HG03558 (cell line): ENCODE data around the gene GALR2.

Experiments used
- ATAC-seq: cut with Tn5 transposase; IDR thresholded peaks from one replicate; pipeline ENCODE4 v1.9.1; 2021; ENCODE audit warnings: moderate number of reproducible peaks; ENCODE audit not compliant: unreplicated experiment; ENCODE audit errors: extremely low read depth

GALR2 gene

DNA sequence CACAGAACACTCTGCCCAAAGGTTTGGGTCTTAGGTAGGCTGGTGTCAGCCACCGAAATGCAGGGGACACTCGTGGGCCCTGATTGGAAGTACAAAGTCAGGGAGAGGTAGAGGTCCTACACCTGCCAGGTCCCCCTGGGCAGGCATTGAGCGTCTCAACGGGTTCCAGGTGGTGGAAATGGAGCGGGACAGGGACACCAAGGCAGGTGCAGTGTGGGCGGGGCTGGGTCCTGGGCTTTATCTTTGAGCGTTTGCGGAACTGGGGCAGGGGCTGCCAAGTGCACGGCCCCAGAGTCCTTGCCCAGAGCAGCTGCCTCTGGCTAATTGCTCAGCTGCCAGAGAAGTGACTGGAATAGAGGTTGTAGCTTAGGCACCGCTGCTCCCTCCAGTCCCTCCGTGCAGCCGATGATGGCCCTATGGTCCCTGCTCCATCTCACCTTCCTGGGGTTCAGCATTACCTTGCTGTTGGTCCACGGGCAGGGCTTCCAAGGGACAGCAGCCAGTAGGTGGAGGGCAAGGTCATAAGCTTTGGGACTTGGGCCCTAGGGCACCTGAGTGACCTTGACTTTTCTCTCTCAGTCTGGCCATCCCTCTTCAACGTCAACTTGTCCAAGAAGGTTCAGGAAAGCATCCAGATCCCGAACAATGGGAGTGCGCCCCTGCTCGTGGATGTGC lies 4.4 kb downstream of the GALR2 start, which contains the start of gene ZACN:
Gene ZACN, plus strand, starts transcription at position 323 of the 675 bp plus-strand sequence. Its CDS starts 83 bp downstream, at position 406.
- no peak for ATAC-seq

DNA sequence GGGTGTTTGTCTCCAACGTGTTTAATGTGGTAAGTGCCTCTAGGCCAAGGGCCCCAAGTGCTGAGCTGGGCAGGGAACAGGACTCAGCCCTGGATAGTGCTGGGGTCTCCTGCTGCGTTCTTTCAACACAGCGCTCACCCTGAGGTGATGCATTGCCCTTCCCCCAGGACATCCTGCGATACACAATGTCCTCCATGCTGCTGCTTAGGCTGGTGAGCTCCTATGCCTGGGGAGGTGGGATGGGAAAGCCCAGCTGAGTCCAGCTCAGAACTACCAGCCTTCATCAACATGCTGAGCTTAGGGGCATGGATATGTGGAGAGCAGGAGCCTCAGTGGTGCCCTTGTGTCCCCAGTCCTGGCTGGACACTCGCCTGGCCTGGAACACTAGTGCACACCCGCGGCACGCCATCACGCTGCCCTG lies 5.0 kb downstream of the GALR2 start:
- ATAC-seq, result no peak

DNA sequence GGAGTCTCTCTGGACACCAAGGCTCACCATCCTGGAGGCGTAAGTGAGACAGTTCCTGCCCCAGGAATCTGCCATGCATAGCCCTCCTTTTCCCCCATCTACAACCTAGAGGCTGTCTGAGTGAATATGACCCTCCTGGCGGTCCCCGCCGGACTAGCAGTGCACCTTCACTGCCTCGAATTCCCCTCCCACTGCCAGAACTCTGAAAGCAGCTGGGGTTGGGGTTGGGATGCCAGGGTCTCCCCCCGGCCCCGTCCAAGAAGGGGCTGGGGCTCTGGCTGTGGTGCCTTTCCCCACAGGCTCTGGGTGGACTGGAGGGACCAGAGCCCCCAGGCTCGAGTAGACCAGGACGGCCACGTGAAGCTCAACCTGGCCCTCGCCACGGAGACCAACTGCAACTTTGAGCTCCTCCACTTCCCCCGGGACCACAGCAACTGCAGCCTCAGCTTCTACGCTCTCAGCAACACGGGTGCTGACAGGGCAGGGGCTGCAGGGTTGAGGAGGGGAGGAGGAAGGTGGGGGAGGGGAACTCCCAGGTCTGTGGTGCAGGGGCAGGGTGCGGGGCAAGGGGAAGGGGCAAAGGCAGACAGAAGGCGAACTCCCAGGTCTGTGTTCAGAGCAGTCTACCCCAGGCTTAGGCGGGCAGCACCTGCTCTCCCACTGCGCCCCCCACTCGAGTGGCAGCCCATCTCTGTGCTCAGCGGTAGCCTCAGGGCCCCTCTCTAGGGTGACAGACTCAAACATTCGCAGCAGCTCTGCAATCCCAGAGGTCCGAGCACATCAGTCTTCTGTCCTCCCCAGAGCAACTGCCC lies 5.6 kb downstream of the GALR2 start:
- ATAC-seq, result no peak

DNA sequence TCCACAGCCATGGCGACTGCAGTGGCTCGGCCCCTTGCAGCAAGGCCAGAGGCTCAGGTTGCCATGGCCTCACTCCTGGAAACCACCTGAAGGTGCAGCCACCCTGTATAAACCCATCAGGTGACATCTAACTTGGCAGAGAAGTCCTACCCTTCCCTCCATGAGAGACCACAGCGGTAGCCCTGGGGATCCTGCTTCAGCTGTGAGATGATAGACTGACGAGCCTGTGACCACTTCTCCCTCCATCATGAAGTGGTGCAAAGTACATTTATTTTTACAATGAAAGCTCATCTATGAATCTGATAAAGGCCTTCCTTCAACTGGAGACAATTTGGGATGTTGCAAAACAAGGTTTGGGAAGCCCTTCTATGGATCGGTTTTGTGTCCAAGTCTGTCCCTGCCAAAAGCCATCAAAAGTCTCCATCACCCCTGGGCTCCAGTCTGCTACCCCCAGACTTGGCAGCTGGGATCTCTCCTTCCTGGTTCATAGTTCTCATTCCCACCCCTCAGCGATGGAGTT lies 6.2 kb downstream of the GALR2 start:
- no peak for ATAC-seq

DNA sequence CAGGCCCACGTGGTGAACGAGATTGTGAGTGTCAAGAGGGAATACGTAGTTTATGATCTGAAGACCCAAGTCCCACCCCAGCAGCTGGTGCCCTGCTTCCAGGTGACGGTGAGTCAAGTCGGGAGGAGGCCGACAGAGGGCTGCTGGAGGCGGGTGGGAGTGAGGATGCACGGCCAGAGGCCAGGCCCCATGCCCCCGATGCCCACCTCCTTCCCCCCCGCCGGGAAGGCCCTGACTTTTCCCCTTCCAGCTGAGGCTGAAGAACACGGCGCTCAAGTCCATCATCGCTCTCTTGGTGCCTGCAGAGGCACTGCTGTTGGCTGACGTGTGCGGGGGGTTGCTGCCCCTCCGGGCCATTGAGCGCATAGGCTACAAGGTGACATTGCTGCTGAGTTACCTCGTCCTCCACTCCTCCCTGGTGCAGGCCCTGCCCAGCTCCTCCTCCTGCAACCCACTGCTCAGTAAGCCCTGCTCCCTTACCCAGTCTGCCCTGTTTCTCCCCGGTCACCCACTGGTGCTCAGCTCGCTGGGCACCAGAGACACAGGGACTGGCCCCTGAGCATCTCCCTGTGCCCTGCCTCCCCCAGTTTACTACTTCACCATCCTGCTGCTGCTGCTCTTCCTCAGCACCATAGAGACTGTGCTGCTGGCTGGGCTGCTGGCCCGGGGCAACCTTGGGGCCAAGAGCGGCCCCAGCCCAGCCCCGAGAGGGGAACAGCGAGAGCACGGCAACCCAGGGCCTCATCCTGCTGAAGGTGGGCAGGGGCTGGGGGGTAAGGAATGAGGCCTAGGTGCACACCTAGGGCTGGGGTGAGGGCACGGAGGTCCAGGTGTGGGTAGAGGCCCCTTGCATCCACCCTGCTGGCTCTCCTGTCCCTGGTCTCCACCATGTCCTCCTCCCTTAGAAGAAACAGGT lies 7.0 kb downstream of the GALR2 start:
- ATAC-seq, result no peak

DNA sequence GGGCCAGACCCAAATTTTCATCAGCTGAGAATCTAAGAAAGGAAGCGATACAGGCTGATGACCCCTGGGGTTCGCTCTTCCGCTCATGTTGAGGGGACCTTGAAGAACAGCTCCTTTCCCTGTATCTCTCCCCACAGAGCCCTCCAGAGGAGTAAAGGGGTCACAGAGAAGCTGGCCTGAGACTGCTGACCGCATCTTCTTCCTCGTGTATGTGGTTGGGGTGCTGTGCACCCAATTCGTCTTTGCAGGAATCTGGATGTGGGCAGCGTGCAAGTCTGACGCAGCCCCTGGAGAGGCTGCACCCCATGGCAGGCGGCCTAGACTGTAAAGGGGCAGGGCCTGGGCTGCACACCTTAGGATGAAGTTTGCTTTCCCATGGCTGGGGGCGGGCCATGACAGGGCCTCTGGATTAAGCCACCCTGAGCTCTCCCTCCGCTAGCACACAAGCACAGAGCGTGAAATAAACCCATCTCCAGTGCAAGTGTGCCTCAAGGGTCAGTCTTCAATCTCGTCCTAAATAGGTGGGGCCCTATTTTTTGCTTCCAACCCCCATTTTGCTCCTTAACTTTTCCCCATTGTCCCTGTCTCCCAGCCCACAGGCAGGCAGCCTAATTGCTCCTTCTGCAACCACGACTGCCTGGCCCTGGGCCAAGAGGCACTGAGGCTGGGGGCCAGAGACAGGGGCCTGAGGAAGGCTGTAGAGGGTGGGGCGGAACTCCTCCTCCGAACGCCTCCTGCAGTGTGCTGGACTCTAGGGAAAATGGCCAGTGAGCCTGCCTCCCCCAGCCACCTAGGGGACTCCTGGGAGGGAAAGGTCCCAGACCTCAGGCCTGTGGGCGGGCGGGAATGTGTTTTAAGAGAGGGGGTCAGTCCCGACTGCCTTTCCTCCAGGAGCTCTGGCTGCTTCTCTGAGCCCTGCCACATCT lies 8.0 kb downstream of the GALR2 start:
- ATAC-seq, result no peak

DNA sequence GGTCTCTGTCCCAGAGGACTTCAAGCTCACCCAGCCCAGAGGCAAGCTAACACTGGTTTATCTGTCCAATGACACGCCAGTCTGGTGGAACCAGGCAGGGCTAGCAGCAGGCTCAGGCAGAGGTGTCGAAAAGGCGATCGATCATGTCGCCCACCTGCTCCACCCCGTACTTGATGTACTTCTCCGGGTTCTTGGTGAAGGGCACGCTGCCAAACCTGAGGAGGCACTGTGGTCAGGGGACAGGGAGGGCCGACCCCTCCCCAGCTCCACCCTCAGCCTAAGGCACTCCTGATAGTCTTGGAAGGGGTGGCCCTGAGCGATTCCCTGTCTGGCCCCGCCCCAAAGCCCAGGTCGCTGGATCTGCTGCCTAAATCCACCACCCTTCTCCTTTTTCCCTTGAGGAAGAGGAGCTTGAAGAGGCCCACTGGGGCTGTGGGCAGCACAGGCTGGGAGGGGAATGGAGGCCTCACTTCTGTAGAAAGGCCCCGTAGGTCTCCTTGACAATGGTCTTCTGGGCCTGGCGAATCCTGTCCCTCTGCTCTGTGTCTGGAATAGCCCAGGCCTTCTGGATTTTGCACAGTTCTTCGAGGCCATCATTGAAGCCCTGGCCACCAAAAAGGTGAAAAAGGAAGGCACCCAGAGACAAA lies 9.1 kb downstream of the GALR2 start:
- no peak for ATAC-seq

DNA sequence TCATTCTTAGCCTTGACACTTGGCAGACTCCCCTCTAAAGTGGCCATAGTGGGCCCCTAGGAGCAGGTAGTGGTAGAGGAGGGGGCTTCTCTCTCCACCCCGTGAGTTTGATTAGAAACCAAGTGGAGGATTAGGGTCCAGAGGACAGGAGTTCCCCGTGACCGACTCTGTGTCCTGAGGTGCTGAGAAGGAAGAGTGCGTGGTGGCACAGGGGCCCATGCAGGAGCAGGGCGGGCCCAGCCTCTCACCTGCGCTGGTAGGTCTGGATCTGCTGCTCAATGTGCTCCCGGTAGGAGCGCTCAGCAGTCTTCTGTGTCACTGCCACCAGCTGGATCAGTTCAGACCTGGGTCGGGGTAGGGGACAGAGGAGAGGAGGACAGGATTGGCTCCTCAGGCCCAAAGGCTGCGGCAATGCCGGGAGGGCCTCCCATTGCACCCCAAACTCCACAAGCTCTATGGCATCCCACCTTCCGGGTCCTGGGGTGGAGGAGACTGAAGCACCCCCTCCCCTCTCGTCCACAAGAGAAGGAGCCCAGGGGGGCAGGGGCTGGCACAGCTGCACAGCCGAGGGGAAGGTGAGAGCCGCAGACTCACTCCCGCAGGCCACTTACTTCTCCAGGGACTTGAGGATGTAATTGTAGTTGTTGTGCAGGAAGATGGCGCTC lies 10.6 kb downstream of the GALR2 start:
- ATAC-seq, result no peak

DNA sequence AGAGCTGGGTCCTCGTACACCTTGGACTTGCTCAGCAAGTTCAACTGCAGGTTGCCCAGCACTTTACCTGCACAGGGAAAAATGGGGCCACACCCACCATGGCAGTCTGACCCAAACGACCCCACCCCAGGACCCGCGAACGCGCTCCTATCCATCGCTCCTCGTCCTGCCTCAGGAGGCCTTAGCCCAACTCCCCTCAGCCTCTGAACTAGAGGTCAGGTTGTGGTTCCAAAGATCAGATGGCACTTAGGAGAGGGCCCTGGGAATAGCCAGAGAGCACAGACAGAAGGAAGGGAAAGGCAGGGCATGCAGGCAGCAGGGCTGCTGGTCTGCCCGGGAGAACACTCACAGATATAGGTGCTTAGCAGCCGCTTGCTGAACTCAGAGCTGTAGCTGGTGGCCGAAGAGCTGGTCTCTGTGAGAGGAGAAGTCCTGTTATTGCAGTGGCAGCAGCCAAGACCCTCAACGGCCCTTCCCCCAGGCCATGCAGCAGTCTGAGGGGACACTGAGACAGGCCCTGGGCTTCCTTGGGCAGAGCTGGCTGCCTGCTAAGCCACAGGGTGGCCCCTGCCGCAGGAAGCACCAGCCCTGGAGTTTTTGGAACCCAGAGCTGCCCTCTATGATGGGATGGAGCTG lies 11.3 kb downstream of the GALR2 start:
- no peak for ATAC-seq

DNA sequence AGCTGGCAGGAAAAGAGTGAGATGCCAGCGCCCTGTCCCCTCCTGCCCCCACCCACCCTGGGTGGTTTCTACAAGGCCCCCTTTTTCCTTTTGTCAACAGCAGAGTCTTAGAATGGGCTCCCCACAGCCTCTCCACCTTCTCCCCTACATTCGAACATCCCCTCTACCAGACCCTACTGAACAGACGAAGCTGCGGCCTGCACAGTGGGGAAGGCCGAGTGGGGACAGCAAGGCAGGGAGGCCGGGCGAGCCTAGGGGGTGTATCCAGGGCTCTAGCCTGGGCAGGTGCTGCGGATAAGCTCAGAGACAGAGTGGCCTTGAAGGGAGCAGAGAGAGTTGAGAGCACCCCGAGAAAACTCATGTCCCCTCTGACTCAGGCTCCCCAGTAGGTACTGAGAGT lies 11.8 kb downstream of the GALR2 start:
- no peak for ATAC-seq

DNA sequence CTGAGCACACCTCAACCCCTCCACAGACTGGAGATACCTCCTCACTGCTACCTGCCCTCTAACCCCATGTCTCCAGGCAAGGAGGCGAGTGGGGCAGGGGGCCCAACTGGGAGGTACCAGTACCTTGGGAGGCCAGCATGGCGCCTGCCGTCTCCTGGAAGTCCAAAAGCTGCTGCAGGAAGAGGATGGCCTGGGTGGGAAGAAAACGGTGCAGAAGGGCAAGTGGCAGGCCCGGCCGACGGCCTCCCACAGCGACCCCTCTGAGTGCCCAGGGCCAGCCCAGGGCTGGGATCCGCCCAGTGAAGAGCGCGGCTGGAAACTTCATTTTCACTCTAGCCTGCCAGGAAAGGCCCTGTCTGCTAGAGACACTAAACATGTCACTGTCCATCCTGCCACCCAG lies 12.9 kb downstream of the GALR2 start:
- no peak for ATAC-seq

DNA sequence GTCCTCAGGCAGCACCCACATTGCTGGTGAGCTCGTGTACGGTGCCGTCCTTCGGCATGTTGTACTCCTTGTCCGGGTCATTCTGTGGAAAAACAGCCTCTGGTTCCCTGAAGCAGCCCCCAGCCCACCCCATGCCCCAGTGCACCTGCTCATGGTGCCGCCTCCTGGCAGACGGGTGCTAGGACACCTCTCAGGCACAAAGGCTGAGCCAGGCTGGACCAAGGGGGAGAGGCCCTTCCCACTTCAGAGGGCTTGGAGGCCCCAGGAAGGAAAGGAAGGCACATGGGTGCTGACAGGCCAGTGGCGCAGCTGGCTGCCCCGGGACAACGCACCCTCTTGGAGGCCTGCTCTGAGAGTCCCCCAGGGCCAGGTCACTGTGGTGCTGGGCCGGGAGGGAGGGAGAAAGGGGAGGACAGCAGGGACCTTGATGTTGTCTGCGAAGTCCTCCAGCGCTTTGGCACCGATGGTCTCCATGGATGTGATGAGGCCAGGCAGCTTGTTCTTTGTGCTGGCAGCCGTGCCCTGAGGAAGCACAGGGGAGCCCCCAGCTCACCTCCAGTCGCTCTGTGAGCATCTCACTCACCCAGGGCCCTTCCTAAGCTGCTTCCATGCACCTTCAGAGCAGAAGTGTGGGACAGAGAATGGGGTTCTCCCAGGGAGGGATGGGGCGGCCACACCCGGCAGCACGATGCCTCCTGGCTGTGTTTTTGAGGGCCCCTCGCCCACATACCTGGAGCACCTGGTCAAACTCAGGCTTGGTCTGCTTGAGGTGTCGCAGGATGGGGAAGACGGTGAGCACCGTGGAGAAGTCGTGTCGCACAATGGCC lies 13.7 kb downstream of the GALR2 start:
- no peak for ATAC-seq

DNA sequence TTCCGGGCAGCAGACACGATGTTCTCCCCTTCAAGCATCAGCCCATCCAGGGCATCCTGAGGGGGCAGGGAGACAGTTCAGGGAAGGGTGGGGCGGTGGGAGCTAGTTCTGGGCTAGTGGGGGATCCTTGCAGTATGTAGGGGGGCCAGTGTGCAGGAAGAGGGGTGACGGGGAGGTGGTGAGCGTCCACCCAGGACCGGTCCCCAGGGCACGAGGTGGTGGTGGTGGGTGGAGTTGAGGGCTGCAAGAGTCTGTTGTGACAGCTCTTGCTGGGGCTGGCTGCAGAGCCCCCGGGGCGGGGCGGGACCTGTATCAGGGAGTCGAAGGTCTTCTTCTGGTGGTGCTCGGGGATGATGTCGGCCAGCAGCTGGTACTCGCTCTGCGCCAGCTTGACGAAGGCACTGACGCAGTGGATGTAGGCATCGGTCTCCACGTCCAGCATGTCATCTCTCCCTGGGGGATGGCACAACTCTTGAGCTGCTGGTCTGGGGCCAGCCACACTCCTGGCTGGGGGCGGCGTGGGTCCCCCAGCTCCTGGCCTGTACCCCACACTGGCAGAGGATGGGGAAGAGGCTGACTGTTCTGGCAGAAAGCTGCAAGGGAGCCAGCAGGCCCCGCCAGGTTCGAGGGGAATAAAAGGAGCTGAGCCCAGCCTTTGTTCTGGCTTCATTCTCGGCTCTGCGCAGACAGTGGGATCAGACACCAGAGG lies 14.4 kb downstream of the GALR2 start:
- no peak for ATAC-seq

DNA sequence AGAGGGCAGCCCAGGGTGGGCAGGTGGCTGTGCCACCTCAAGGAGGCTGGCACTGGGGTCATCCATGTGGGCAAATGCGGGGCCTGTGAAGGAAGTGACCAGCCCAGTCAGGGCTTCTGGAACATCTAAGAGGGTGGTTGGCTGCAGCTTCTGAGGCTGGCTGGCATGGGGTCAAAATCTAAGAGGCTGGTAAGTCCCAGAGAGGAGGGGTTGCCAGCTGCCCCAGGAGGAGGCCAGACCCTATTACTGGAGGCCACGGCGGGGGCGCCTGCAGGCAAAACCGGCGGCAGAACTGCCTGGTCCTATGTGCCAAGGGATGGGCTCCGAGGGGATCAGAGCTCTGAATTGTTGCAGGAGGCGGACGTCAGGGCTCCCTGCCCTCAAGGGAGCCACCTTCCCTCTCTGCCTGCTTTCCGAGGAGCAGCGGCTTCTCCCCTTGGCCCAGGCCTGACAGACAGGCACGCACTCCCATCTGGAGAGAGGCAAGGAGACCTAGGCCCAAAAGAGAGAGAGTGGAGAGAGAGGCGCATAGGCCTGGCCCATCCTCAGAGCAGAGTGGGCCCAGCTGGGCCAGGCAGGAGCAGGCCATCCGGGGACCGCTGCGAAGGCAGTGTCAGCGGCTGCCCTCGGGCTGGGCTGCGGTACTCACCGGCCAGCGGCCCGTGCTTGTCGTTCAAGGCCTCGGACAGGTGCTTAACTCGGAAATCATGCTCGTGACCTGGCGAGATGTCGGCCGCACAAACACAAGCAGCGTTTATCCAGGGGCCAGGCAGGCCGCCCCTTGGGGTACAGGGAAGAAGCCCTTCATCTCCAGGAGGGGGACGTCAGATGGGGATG lies 15.3 kb downstream of the GALR2 start:
- ATAC-seq, result no peak

DNA sequence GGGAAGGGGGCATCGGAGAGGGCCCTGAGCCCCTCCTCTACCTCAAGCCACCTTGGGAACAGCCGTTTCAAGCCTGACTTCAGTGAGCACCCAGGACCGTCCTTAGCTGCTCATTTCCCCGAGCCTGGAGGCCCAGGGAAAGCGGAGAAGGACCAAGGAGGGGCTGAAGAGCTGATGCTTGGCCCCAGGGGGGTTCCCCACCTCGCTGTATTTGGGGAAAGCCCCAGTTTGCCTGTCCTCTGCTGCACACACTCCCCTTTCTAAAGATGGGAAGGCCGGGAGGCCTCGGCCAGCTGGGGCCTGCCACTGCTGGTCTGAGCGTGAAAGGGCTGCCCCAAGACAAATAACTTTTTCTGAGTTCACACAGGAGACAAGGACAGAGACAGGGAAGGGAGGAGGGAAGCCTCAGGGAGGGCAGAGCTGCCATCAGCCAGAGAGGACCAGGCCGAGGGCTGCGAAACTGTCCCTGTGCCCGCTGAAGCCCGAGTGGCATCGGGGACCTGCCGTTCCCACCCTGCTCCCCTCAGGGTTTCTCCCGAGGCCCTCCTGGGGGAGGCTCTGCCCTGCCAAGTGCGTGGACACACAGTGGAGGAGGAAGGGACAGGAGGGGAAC lies 16.0 kb downstream of the GALR2 start:
- ATAC-seq, result no peak
